ENCODE data around the gene ICAM1. TPM values are rescaled to one million over a fixed set of nuclear protein-coding genes. Genes with fewer than 3 reads are reported as not detected.

ICAM1 gene
- total and polyA plus RNA-seq, 10 of the 15 experiments (the other 5 are each of a cell fraction or from before 2014, with no cell fraction given): 7.6 to 115 (median 60.2) TPM

GRCh38 chr19:10252707-10253106, 18.2 kb upstream of the ICAM1 start (continued):
- TF ChIP-seq TCF3 (IDR thresholded peaks at IDR 0.05; ENCODE audit: borderline replicate concordance, insufficient read depth, low read depth, low read length) (no peak), TAF1 (IDR thresholded peaks at IDR 0.05; ENCODE audit: borderline replicate concordance, low read depth, low read length) (no peak), MXI1 (IDR thresholded peaks at IDR 0.05; ENCODE audit: low read depth, low read length) (no peak), SIN3A (IDR thresholded peaks at IDR 0.05; ENCODE audit: low read depth, low read length) (no peak), ZNF24 (IDR thresholded peaks at IDR 0.05) (no peak), RBBP5 (conservative IDR thresholded peaks at IDR 0.05) (no peak)

- DNase-seq (ENCODE audit: low read depth, low spot score) (no peak), FAIRE-seq (no peak), ATAC-seq (no peak)
- intact Hi-C loops (cut with micrococcal nuclease; ENCODE audit: unreplicated experiment): loop anchor here (5.0 kb wide), 1 partner anchor 132 kb away; no protein-coding TSS in a partner anchor
- TF ChIP-seq YBX1 (IDR thresholded peaks at IDR 0.05): no peak
- TF ChIP-seq SIN3A (IDR thresholded peaks at IDR 0.05; ENCODE audit: low read depth, low read length): no peak
- TF ChIP-seq ZNF384 (IDR thresholded peaks at IDR 0.05; ENCODE audit: borderline replicate concordance, low read depth, low read length): no peak
- TF ChIP-seq BRCA1 (IDR thresholded peaks at IDR 0.05; ENCODE audit: low read depth, low read length): no peak
- TF ChIP-seq EP300 (IDR thresholded peaks at IDR 0.05; ENCODE audit: borderline replicate concordance in 1 of 2, control insufficient read depth in 1 of 2, low read depth in 2 of 2, low read length in 2 of 2): no peak
- TF ChIP-seq SMARCA5 (IDR thresholded peaks at IDR 0.05): no peak
- Histone ChIP-seq H2AFZ (ENCODE audit: control insufficient read depth, low read depth, low read length) (no peak overlapping the region), H4K20me1 (ENCODE audit: control insufficient read depth, insufficient read depth) (no peaks in the 10 kb centered on the region), H3K79me2 (ENCODE audit: control insufficient read depth, insufficient read depth, low read length) (peaks cover 22% of the 10 kb centered on the region), H3K4me1 (ENCODE audit: control insufficient read depth, insufficient read depth, low read length) (peaks cover 12% of the 10 kb centered on the region), H3K4me2 (ENCODE audit: control insufficient read depth, insufficient read depth) (no peak overlapping the region), H3K27me3 (replicated peaks in 1 of 2; ENCODE audit: control insufficient read depth in 2 of 2, insufficient read depth in 2 of 2, low read length in 1 of 2) (no peaks in the 10 kb centered on the region), H3K36me3 (ENCODE audit: control insufficient read depth in 2 of 2, insufficient read depth in 2 of 2, low read length in 1 of 2) (peaks cover 21 to 22% of the 10 kb centered on the region in 2 experiments; a peak in 3 of 4 replicates), H3K9ac (ENCODE audit: control insufficient read depth, insufficient read depth, low read length) (no peak overlapping the region), H3K27ac (ENCODE audit: control insufficient read depth, insufficient read depth) (no peak overlapping the region), H3K4me3 (no peak overlapping the region), H3K9me3 (replicated peaks; ENCODE audit: control insufficient read depth, insufficient read depth, low read length) (no peaks in the 10 kb centered on the region; the same call in 2 of the 3 replicates)
- POLR2A ChIA-PET: no interaction called here
- in situ Hi-C loops (cut with MboI): no loop called here
- SMC1A ChIA-PET (ENCODE audit: uncharacterized antibody, unreplicated experiment): no interaction called here
- 100% methylated on average over 3 of the region's 3 CpGs for WGBS (ENCODE audit: insufficient coverage, insufficient replicate concordance, low lambda C conversion rate, missing lambda C conversion rate)
- CTCF ChIA-PET: interaction anchor here (0.6 to 1.7 kb wide), 2 partner anchors 92 to 136 kb away, joined by 3 to 5 read pairs; no protein-coding TSS in a partner anchor
- RAD21 ChIA-PET (ENCODE audit: unreplicated experiment): interaction anchor here (0.9 kb wide), 1 partner anchor 134 kb away, joined by 3 read pairs; no protein-coding TSS in a partner anchor
- BruUV-seq (replicated peaks): no TSS peak
These were observed 16.7 kb upstream of the ICAM1 start for GRCh38 chr19:10254244-10254643.

Measured in GM12878 (cell line).